Esophagus muscularis mucosa (tissue), 2 donors: ENCODE measurements around the gene NEU1.

Experiments
- POLR2A ChIP-seq: fragments of 450-650 bp; IDR thresholded peaks from one replicate; pipeline ENCODE4 v1.6.1; 2017; ENCODE audit warnings: antibody characterized with exemption, moderate library complexity, mild to moderate bottlenecking, low read depth
- POLR2AphosphoS5 ChIP-seq, 2 donors: sonication (generic); formaldehyde crosslinking; IDR thresholded peaks; one replicate each; pipeline ENCODE4 v1.6.1; 2017; ENCODE audit warnings: antibody characterized with exemption in 2 of 2

DNA sequence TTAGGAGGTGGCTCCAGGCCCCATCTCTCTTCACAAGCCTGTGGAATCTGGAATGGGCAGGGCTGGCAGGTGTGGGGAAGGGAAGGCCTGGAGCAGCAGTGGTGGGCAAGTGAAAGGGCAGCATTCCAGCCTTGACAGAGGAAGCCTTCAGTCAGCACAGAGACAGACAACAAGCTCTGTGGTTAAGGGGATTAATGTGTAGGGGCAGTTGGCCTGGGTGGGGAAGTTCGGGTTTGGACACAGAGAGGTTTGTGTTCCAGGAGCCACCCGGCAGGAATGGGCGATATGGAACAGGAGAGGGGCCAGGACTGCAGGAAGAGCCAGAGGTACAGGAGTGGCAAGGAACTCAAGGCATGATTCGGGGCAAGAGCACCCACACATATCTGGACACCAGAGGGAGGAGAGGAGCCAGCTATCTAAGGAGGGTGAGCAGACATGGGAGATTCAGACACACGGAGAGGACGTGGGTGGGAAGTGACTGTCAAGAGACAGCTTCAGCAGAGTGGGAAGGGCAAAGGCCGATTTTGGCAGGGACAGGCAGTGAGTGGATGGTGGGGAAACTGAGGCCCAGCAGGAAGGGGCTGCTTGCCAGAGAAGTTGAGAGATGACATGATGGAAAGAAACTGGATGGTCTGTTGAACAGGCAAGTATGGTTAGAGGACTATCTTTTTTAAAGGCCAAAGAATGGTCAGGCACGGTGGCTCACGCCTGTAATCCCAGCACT, 18.7 kb upstream of the NEU1 start:
- TF ChIP-seq POLR2A (no peak), POLR2AphosphoS5 (IDR thresholded peaks at IDR 0.05) (no peak)
